Placental epithelial cell (primary cell): ENCODE results near the gene FRMD1. TPM values are rescaled to one million over a fixed set of nuclear protein-coding genes. Genes with fewer than 3 reads are reported as not detected.

Experiments used
- total RNA-seq: library from RNA; depleted of rRNA; stranded (reverse); fragments of >200 nt; gene quantifications from 2 replicates; pipeline ENCODE4 v1.2.3, GENCODE V29; 2012

FRMD1 gene
- not detected in 2 replicates for total RNA-seq

GRCh38 chr6:168078943-168079405, at the start of gene FRMD1:
FRMD1 (minus strand) TSS chr6:168079212; CDS start chr6:168079094, 118 bp downstream.

Other genes starting within 250 kb of the FRMD1 start
- not detected in 2 replicates for gene KIF25, start 81.5 kb downstream of the FRMD1 start, total RNA-seq
- 0.65 and 0.79 TPM in 2 replicates for gene DACT2, start 240.6 kb upstream of the FRMD1 start, total RNA-seq